Neural crest cell (in vitro differentiated cells): ENCODE measurements around the gene KCP. TPM values are rescaled to one million over a fixed set of nuclear protein-coding genes. Genes with fewer than 3 reads are reported as not detected.

ENCODE experiments used
- DNase-seq: peaks from one replicate; pipeline ENCODE4 v3.0.0; 2021; ENCODE audit warnings: low read depth, mixed read lengths, low spot score
- H3K27ac Mint-ChIP-seq: one replicate; pipeline ENCODE4 v1.8.0; 2021; ENCODE audit warnings: mild to moderate bottlenecking, mixed read lengths; ENCODE audit not compliant: unreplicated experiment
- H3K27me3 Mint-ChIP-seq: 2 replicates; pipeline ENCODE4 v1.8.0; 2021; ENCODE audit warnings: low read depth, mild to moderate bottlenecking, mixed read lengths
- H3K36me3 Mint-ChIP-seq: 2 replicates; pipeline ENCODE4 v1.8.0; 2021; ENCODE audit warnings: low read depth, mild to moderate bottlenecking, mixed read lengths
- H3K4me1 Mint-ChIP-seq: 2 replicates; pipeline ENCODE4 v1.8.0; 2021; ENCODE audit warnings: mixed read lengths
- H3K4me3 Mint-ChIP-seq: one replicate; pipeline ENCODE4 v1.8.0; 2021; ENCODE audit warnings: mild to moderate bottlenecking, mixed read lengths
- H3K9me3 Mint-ChIP-seq: 2 replicates; pipeline ENCODE4 v1.8.0; 2021; ENCODE audit warnings: mixed read lengths
- CTCF ChIP-seq: fragments of 200-600 bp; sonication (generic); conservative IDR thresholded peaks from 2 replicates; pipeline ENCODE4 v1.5.0; 2021; ENCODE audit warnings: antibody characterized with exemption, mild to moderate bottlenecking
- total RNA-seq: library from RNA; stranded (reverse); gene quantifications from 2 replicates; pipeline ENCODE4 v1.2.1, GENCODE V29; 2021

Gene KCP
- total RNA-seq, 1 donor from 2014 or later, result 2.9 TPM

DNA sequence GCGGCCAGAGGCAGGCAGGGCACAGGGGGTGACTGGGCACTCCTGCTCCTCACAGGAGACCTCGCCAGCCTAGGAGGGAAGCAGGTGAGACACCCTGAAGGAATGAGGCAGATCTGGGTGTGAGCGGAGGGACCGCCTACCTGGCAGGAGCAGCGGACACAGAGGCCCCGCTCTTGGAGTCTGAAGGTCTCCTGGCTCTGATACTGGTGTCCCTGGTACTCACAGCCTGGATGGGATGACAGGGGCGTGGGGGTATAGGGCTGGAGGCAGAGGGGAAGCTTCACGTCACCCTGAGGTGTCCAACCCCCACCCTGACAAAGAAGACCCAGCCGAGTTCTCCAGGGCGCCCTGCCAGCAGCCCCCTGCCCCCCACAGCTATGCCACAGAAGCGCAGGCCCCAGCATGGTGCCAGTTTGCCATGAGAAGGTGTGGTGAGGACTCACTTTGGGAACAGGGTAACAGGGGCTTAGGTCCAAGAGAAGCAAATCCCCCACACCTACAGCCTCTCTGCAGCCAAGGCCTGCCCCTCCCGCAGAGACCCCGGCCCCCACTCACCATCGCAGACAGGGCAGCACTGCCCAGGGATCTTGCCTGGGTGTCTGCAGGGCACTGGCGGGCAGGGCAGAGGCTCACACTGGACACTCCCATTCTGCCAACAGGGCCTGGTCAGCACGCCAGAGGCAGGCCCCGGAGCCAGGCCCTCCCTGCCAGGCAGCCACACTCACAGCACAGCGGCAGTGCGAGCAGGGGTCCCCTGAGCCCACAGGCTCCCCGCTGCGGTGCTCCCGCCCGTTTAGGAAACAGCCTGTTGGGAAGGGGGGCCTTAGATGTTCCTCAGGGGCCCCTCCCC is 17.0 kb downstream of the KCP start:
- DNase-seq, result no peak
- H3K36me3 Mint-ChIP-seq, result peaks cover 2% of the 10 kb centered on the region
- H3K4me1 Mint-ChIP-seq, result no peaks in the 10 kb centered on the region
- H3K27ac Mint-ChIP-seq, result no peak overlapping the region
- H3K9me3 Mint-ChIP-seq, result peaks cover 3% of the 10 kb centered on the region
- no peak overlapping the region for H3K4me3 Mint-ChIP-seq
- TF ChIP-seq CTCF, result no peak
- peaks cover 17% of the 10 kb centered on the region for H3K27me3 Mint-ChIP-seq

- no peaks in the 10 kb centered on the region for H3K4me1 Mint-ChIP-seq
- no peaks in the 10 kb centered on the region for H3K9me3 Mint-ChIP-seq
- no peaks in the 10 kb centered on the region for H3K36me3 Mint-ChIP-seq
- H3K4me3 Mint-ChIP-seq, result no peak overlapping the region
- H3K27ac Mint-ChIP-seq, result no peak overlapping the region
- DNase-seq, result no peak
- no peak for TF ChIP-seq CTCF
- peaks cover 15% of the 10 kb centered on the region for H3K27me3 Mint-ChIP-seq
Observed at GRCh38 chr7:128892521-128893250, 17.8 kb downstream of the KCP start.

DNA sequence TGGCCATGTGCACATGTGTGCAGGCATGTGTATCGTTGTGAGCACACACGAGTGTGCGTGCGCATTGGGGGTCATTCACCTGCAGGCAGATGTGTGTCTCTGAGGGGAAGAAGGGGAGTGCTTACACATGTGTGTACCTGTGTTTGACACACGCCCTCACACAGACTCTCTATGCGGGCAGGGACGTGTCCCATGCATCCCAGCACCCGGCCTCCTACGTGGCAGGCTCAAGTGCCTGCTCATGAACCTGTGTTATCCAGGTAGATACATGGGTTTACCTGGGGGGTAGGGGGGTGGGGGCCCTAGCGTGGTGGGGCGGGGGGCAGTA is 18.6 kb downstream of the KCP start:
- Mint-ChIP-seq H3K4me3 (no peak overlapping the region), H3K36me3 (no peaks in the 10 kb centered on the region), H3K4me1 (no peaks in the 10 kb centered on the region), H3K9me3 (no peaks in the 10 kb centered on the region), H3K27ac (no peak overlapping the region), H3K27me3 (peaks cover 14% of the 10 kb centered on the region)
- no peak for TF ChIP-seq CTCF
- no peak for DNase-seq

GRCh38 chr7:128891110-128891941 is 19.2 kb downstream of the KCP start:
- H3K36me3 Mint-ChIP-seq, result no peaks in the 10 kb centered on the region
- no peak overlapping the region for H3K27ac Mint-ChIP-seq
- no peak overlapping the region for H3K4me3 Mint-ChIP-seq
- no peak for TF ChIP-seq CTCF
- H3K9me3 Mint-ChIP-seq, result no peaks in the 10 kb centered on the region
- H3K27me3 Mint-ChIP-seq, result peaks cover 12% of the 10 kb centered on the region
- no peak for DNase-seq
- no peaks in the 10 kb centered on the region for H3K4me1 Mint-ChIP-seq

DNA sequence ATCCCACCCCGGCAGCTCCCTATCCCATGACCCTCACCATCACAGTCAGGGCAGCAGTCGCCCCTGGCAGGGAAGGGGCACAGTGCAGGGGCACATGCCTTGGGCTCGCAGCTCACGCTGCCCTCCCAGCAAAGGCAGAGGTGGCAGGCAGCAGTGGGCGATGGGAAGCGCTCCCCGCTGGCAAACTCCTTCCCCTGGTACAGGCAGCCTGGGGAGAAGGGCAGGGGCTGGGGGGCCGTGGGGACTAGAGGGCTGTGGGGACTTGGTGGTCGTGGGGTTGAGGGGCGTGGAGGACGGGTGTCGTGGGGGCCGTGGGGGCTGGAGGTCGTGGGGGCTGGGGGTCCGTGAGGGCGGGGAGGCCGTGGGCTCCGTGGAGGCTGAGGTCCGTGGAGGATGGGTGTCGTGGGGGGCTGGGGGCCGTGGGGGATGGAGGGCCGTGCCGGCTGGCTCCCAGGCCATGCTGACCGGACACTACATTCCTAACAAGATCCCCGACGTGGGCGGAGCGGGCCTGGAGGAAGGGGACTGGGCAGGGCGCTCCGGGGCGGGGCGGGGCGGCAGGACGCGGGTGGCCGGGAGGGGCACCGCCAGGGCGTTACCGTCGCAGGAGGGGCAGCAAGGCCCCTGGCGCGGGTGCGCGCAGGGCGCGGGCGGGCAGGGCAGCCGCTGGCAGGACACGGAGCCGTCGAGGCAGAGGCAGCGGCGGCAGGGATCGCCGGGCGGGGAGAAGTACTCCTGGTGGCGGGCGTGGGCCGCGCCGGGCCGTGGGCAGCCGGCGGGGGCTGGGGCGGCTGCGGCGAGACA is 20.0 kb downstream of the KCP start:
- Mint-ChIP-seq H3K4me1 (no peaks in the 10 kb centered on the region), H3K36me3 (no peaks in the 10 kb centered on the region), H3K9me3 (no peaks in the 10 kb centered on the region), H3K27me3 (peaks cover 16% of the 10 kb centered on the region), H3K27ac (no peak overlapping the region), H3K4me3 (no peak overlapping the region)
- TF ChIP-seq CTCF, result peak; percentile 24
- DNase-seq, result no peak
